Liver (tissue), 3 donors: ENCODE results near the gene SC5D.

Experiments
- SP1 ChIP-seq: IDR thresholded peaks from 2 replicates; pipeline ENCODE4 v1.6.1; 2018; ENCODE audit warnings: antibody characterized with exemption, mild to moderate bottlenecking
- TF ChIP-seq, protein P1 (sequence below): fragments of 150-350 bp; IDR thresholded peaks from 2 replicates; pipeline ENCODE4 v1.5.1; 2017; ENCODE audit warnings: improper control_type of control experiment, low read depth, low read length; ENCODE audit not compliant: missing input control
- TF ChIP-seq, protein P2 (sequence below): IDR thresholded peaks from 2 replicates; pipeline ENCODE4 v1.6.1; 2016; ENCODE audit warnings: antibody characterized with exemption
- donor health status: healthy.
- donor health status: healthy.

DNA sequence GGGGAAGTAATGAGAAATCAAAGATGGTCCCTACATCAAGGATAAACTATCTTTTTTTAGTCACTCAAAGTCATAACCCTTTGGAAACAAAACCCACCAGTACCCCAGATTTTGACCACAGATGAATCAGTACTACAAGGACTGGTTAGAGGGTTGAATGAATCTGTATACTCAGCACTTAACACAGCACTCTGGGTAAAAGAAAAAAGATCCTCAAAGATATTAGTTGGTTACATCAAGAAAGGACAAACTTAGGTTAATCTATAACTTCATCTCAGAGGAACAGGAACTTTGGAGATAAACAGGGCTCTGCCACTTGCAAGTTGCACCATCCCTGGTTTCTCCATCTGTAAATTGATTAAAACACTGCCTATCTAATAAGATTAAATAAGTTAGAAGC, 18.8 kb downstream of the SC5D start:
- TF ChIP-seq, protein P1, sequence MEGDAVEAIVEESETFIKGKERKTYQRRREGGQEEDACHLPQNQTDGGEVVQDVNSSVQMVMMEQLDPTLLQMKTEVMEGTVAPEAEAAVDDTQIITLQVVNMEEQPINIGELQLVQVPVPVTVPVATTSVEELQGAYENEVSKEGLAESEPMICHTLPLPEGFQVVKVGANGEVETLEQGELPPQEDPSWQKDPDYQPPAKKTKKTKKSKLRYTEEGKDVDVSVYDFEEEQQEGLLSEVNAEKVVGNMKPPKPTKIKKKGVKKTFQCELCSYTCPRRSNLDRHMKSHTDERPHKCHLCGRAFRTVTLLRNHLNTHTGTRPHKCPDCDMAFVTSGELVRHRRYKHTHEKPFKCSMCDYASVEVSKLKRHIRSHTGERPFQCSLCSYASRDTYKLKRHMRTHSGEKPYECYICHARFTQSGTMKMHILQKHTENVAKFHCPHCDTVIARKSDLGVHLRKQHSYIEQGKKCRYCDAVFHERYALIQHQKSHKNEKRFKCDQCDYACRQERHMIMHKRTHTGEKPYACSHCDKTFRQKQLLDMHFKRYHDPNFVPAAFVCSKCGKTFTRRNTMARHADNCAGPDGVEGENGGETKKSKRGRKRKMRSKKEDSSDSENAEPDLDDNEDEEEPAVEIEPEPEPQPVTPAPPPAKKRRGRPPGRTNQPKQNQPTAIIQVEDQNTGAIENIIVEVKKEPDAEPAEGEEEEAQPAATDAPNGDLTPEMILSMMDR = no peak
- TF ChIP-seq, protein P2, sequence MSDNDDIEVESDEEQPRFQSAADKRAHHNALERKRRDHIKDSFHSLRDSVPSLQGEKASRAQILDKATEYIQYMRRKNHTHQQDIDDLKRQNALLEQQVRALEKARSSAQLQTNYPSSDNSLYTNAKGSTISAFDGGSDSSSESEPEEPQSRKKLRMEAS = no peak
- TF ChIP-seq SP1 = no peak
